K562 (cell line): ENCODE measurements around the gene TRAK1. TPM values are rescaled to one million over a fixed set of nuclear protein-coding genes. Genes with fewer than 3 reads are reported as not detected.

Experiments used
- ATAC-seq: fragments of 200-7000 bp; cut with Tn5 transposase; 3 replicates; pipeline ENCODE4 v1.9.1; 2020; ENCODE audit warnings: moderate library complexity
- BruUV-seq: library from RNA; stranded (reverse); fragments of 400-500 nt; replicated peaks from 2 replicates; lab custom pipeline; 2021; lab: Mats Ljungman, UMichigan
- CTCF ChIA-PET: fragments of 300-600 bp; formaldehyde crosslinking; extraction: SDS; loops from one replicate; lab custom pipeline; 2021; ENCODE audit warnings: low intra/inter-chr PET ratio; lab: Yijun Ruan, JAX
- POLR2A ChIA-PET: fragments of 300-600, 350-650 bp; sonication (Branson Sonifier 250); formaldehyde crosslinking; extraction: SDS; loops from one replicate; lab custom pipeline; 2021; ENCODE audit warnings: antibody characterized with exemption, inconsistent platforms; lab: Yijun Ruan, JAX
- DNase-seq, 4 experiments: peaks; one replicate each; pipeline versions ENCODE4 v3.0.0 to v3.0.0-alpha.2; 2011 to 2018; ENCODE audit warnings: low spot score in 3 of 4, mixed read lengths in 3 of 4; ENCODE audit errors: extremely low read depth in 1 of 4
- FAIRE-seq: peaks from 2 replicates; lab custom pipeline; 2011; peaks lifted over from hg19 to GRCh38; lab: Jason Lieb, UNC
- H2AFZ ChIP-seq: 2 replicates; pipeline ENCODE4 v1.6.0; 2011; ENCODE audit warnings: low read depth, low read length, control low read depth, inconsistent platforms
- H3K27ac ChIP-seq: fragments of 200-600 bp; 3 replicates; pipeline ENCODE4 v1.8.0; 2011; ENCODE audit warnings: low read depth, mild to moderate bottlenecking, control low read depth, inconsistent platforms, low read length, moderate library complexity, mixed read lengths; ENCODE audit errors: extremely low read depth
- H3K27me3 ChIP-seq, 2 experiments: fragments of 300-600 bp in 1 of 2; 2 replicates in 1 of 2; 3 replicates in 1 of 2; pipeline versions ENCODE4 v1.6.0 to v1.8.0; 2011; ENCODE audit warnings: inconsistent platforms in 2 of 2, low read length in 2 of 2, mild to moderate bottlenecking in 1 of 2, mixed read lengths in 1 of 2, moderate library complexity in 1 of 2; ENCODE audit not compliant: control insufficient read depth in 2 of 2, insufficient read depth in 2 of 2
- H3K36me3 ChIP-seq: fragments of 300-600 bp; 3 replicates; pipeline ENCODE4 v1.8.0; 2011; ENCODE audit warnings: mild to moderate bottlenecking, low read length, inconsistent platforms; ENCODE audit not compliant: control insufficient read depth, insufficient read depth
- H3K4me1 ChIP-seq, 2 experiments: fragments of 200-600 bp in 1 of 2; replicated peaks in 1 of 2; 2 replicates in 1 of 2; 3 replicates in 1 of 2; pipeline versions ENCODE4 v1.5.1 to v1.8.0; 2011; ENCODE audit warnings: inconsistent platforms in 2 of 2, low read length in 2 of 2, mild to moderate bottlenecking in 1 of 2, mixed read lengths in 1 of 2, moderate library complexity in 1 of 2; ENCODE audit not compliant: control insufficient read depth in 2 of 2, insufficient read depth in 2 of 2
- H3K4me2 ChIP-seq: 2 replicates; pipeline ENCODE4 v1.6.1; 2011; ENCODE audit warnings: low read length, control low read depth, inconsistent platforms, mixed read lengths; ENCODE audit not compliant: insufficient read depth
- H3K4me3 ChIP-seq: fragments of 200-600 bp; sonication (generic), shearing (Covaris generic); 2 replicates; pipeline ENCODE4 v1.5.1; 2016; ENCODE audit warnings: control low read depth, inconsistent platforms
- H3K79me2 ChIP-seq: fragments of 200-600 bp; 3 replicates; pipeline ENCODE4 v1.8.0; 2011; ENCODE audit warnings: low read length, inconsistent platforms; ENCODE audit not compliant: control insufficient read depth, insufficient read depth
- H3K9ac ChIP-seq, 2 experiments: 2 replicates each; pipeline versions ENCODE4 v1.6.0 to v1.6.1; 2011; ENCODE audit warnings: low read depth in 2 of 2, low read length in 2 of 2, control low read depth in 1 of 2, inconsistent platforms in 1 of 2, mild to moderate bottlenecking in 1 of 2, mixed read lengths in 1 of 2; ENCODE audit not compliant: insufficient read depth in 1 of 2
- H3K9me1 ChIP-seq: one replicate; pipeline ENCODE4 v1.6.0; 2011; ENCODE audit warnings: inconsistent platforms, mild to moderate bottlenecking, low read length, moderate library complexity; ENCODE audit not compliant: control insufficient read depth, insufficient read depth
- H3K9me3 ChIP-seq: replicated peaks from 2 replicates; pipeline ENCODE4 v1.5.1; 2011; ENCODE audit warnings: low read depth, low read length, inconsistent platforms; ENCODE audit not compliant: control insufficient read depth, insufficient read depth
- H4K20me1 ChIP-seq: replicated peaks from 2 replicates; pipeline ENCODE4 v1.6.1; 2011; ENCODE audit warnings: low read length, inconsistent platforms, mixed read lengths; ENCODE audit not compliant: control insufficient read depth, insufficient read depth
- CLOCK ChIP-seq: fragments of 250-450 bp; sonication (Bioruptor Pico); IDR thresholded peaks from 2 replicates; pipeline ENCODE4 v1.4.0; 2020; ENCODE audit warnings: mild to moderate bottlenecking, moderate library complexity, borderline replicate concordance
- ELK3 ChIP-seq: fragments of 450-650 bp; formaldehyde crosslinking; IDR thresholded peaks from 2 replicates; pipeline ENCODE4 v1.4.0; 2020; ENCODE audit warnings: mild to moderate bottlenecking
- FOXJ2 ChIP-seq: fragments of 200-800 bp; sonication (Bioruptor generic); IDR thresholded peaks from 2 replicates; pipeline ENCODE4 v1.6.1; 2016; ENCODE audit warnings: missing genetic modification characterization, missing compliant biosample characterization
- HNRNPK ChIP-seq: fragments of 200-400 bp; formaldehyde crosslinking; IDR thresholded peaks from one replicate; pipeline ENCODE4 v1.6.1; 2018; ENCODE audit warnings: mild to moderate bottlenecking, low read depth, low read length; ENCODE audit not compliant: poor library complexity, severe bottlenecking
- IFI16 ChIP-seq: fragments of 250-450 bp; sonication (Bioruptor Pico); IDR thresholded peaks from 2 replicates; pipeline ENCODE4 v2.1.2; 2022; ENCODE audit warnings: mild to moderate bottlenecking, inconsistent platforms
- NFYB ChIP-seq: IDR thresholded peaks from 2 replicates; pipeline ENCODE4 v1.6.1; 2011; ENCODE audit warnings: mild to moderate bottlenecking, moderate library complexity; ENCODE audit not compliant: insufficient read length; ENCODE audit errors: extremely low read depth
- RBM14 ChIP-seq: fragments of 200-400 bp; formaldehyde crosslinking; IDR thresholded peaks from 2 replicates; pipeline ENCODE4 v1.6.1; 2018; ENCODE audit warnings: low read depth, mild to moderate bottlenecking, low read length, moderate library complexity, borderline replicate concordance; ENCODE audit not compliant: insufficient read depth
- SIN3A ChIP-seq, 2 experiments: fragments of 150-350 bp in 1 of 2; IDR thresholded peaks; 2 replicates each; pipeline ENCODE4 v1.6.1; 2011 to 2016; ENCODE audit warnings: borderline replicate concordance in 2 of 2, low read depth in 2 of 2, low read length in 2 of 2, mild to moderate bottlenecking in 2 of 2, moderate library complexity in 2 of 2; ENCODE audit not compliant: control insufficient read depth in 1 of 2
- SMAD3 ChIP-seq: fragments of 450-650 bp; formaldehyde crosslinking; conservative IDR thresholded peaks from 2 replicates; pipeline ENCODE4 v1.4.0; 2020; ENCODE audit warnings: mild to moderate bottlenecking
- TAF7 ChIP-seq: fragments of 450-650 bp; IDR thresholded peaks from 2 replicates; pipeline ENCODE4 v1.6.1; 2016; ENCODE audit warnings: missing genetic modification characterization, missing compliant biosample characterization
- ZEB2 ChIP-seq: fragments of 450-650 bp; IDR thresholded peaks from 2 replicates; pipeline ENCODE4 v1.6.1; 2016
- ZNF253 ChIP-seq: fragments of 250-450 bp; sonication (Bioruptor Pico); conservative IDR thresholded peaks from 2 replicates; pipeline ENCODE4 v1.6.1; 2021; ENCODE audit warnings: mild to moderate bottlenecking
- ZNF354B ChIP-seq: fragments of 250-450 bp; sonication (Bioruptor Pico); IDR thresholded peaks from 2 replicates; pipeline ENCODE4 v1.4.0; 2020
- ZNF699 ChIP-seq: fragments of 250-450 bp; sonication (Bioruptor Pico); IDR thresholded peaks from 2 replicates; pipeline ENCODE4 v1.8.0; 2021; ENCODE audit warnings: mild to moderate bottlenecking, moderate library complexity; ENCODE audit not compliant: insufficient replicate concordance
- WGBS: fragments of 100-300 bp; shearing (Covaris generic); methylation state at CpG from one replicate; pipeline ENCODE4 v1.1.6; 2016; ENCODE audit warnings: low coverage, mixed read lengths; ENCODE audit not compliant: insufficient coverage; ENCODE audit errors: missing lambda C conversion rate; 5-methylcytosine and 5-hydroxymethylcytosine counted together
- in situ Hi-C: fragments of 300-500 bp; cut with MboI; formaldehyde crosslinking; loops from 4 replicates; pipeline ENCODE4 v1.15.0; 2018; ENCODE audit warnings: inconsistent platforms, mixed read lengths
- intact Hi-C: fragments of 100-400 bp; cut with micrococcal nuclease; formaldehyde crosslinking; loops from 2 replicates; pipeline ENCODE4 v1.14.2; 2022
- polyA plus RNA-seq, 8 experiments: library from polyadenylated mRNA; depleted of rRNA in 4 of 8; stranded (reverse) in 5 of 8; unstranded in 3 of 8; fragments of >200 nt; fragmentation: Nextera tagmentation in 2 of 8; fragmentation: Illumina TruSeq in 1 of 8; extraction: Ambion mirVana in 2 of 8; extraction: Trizol in 1 of 8; gene quantifications; 2 replicates each; pipeline versions ENCODE4 v1.2.1 to v1.2.3, GENCODE V29; 2011 to 2014; ENCODE audit warnings: inconsistent platforms in 1 of 8, missing spikeins in 1 of 8
- total RNA-seq, 7 experiments: library from RNA; depleted of rRNA in 6 of 7; stranded (reverse); fragments of >200 nt in 6 of 7; fragmentation: Illumina TruSeq in 2 of 7; extraction: Trizol in 2 of 7; gene quantifications; 2 replicates each; pipeline versions ENCODE4 v1.2.1 to v1.2.3, GENCODE V29; 2011 to 2021; ENCODE audit warnings: low replicate concordance in 1 of 7

Gene TRAK1
- total and polyA plus RNA-seq, 9 of the 15 experiments (the other 6 are each of a cell fraction or from before 2014, with no cell fraction given), result 5.3 to 28.5 (median 17.5) TPM

DNA sequence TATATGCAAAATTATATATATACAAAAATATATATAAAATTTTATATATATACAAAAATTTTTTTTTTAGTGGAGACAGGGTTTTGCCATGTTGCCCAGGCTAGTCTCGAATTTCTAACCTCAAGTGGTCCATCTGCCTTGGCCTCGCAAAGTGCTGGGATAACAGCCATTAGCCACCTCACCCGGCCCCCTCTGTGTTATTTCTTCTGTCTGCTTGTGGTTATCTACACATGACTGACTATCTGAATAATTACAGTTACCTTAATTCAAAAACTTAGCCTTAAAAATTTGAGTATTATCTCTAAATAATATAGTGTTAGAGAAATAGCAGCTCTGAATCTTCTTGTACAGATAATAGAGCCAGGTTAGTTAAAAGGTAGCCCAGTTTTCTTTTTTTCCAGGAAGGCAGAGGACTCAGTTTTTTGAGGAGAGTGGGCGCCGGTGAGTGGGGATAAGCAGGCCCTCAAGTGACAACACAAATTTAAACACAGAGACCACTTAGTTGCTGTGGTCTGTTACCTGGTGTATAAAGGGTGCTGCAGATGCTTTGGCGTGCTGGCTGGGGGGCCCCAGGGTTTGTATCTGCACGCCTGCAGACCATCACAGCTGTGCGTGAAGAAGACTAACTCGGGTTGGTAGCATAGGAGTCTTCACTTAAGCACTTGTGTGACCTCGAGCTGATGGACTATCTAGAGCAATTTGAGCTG lies 83.7 kb downstream of the TRAK1 start (continued):
- TF ChIP-seq ZNF354B (CRISPR knock-in tag), result no peak

DNA sequence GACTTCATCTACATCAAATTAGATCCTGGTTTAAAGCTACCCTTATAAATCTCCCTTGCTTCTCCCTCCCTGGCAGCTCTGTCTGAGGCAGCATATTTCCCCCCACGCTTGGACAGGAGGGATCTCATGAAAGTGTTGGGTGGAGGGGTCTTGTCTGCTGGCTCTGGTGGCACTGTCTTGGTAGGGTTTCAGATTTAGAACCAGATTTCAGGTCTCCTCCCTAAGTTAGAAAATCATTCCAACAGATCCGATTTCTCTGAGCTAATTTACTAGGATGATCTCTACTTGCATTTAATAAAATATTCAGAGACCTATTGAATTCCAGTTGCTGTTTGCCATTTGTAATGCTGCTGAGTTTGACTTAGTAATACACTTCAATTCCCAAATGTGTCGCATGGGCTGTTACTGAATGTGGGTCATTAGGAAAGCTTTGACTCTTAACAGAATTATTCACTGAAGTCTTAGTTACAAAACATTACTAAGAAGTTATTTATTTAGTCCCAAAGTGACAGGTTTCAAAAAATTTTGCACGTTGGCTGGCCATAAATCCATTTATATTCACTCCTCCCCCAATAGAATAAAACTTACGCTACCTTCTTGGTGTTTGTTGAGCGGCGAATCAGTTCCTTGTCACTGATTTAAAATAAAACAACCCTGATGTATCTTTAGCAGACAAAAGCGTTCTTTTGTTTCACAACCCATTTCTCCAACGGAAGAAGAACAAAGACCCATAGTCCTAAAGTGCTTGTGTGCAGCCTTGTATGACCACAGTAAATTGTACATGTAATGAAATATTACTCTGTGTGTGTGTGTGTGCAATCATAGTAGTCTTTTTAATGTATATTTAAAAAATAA lies 84.5 kb downstream of the TRAK1 start:
- no TSS peak for BruUV-seq
- 69% methylated on average over 9 of the region's 9 CpGs for WGBS
- ATAC-seq (no peak), DNase-seq (no peak), FAIRE-seq (peak; percentile 19)
- in situ Hi-C loops (no loop called here), intact Hi-C loops (no loop called here)
- Histone ChIP-seq H3K4me3 (no peak overlapping the region), H3K4me1 (peaks cover 11 to 18% of the 10 kb centered on the region in 2 experiments), H3K9me3 (no peaks in the 10 kb centered on the region), H2AFZ (no peak overlapping the region), H3K27ac (no peak overlapping the region), H4K20me1 (peaks cover 6% of the 10 kb centered on the region), H3K4me2 (no peak overlapping the region), H3K9ac (no peak overlapping the region), H3K27me3 (no peaks in the 10 kb centered on the region), H3K36me3 (0 out of 3 replicates have a peak, but pooled peaks cover 4% of the 10 kb centered on the region), H3K9me1 (peaks cover 2% of the 10 kb centered on the region), H3K79me2 (no peaks in the 10 kb centered on the region; the same call in 2 of the 3 replicates)
- ChIA-PET POLR2A (interaction anchor here (0.9 to 1.3 kb wide), 4 partner anchors 8 to 29 kb away, joined by 3 to 4 read pairs (median 3); no protein-coding TSS in a partner anchor), CTCF (no interaction called here)
- no peak for TF ChIP-seq ELK3
- TF ChIP-seq CLOCK (CRISPR knock-in tag), result no peak
- no peak for TF ChIP-seq RBM14
- TF ChIP-seq SMAD3 (CRISPR knock-in tag), result no peak
- TF ChIP-seq ZNF253 (CRISPR knock-in tag), result no peak
- TF ChIP-seq HNRNPK, result no peak
- no peak for TF ChIP-seq SIN3A (IDR thresholded peaks at IDR 0.05; ENCODE audit: borderline replicate concordance in 2 of 2, control insufficient read depth in 1 of 2, low read depth in 2 of 2, low read length in 2 of 2)
- TF ChIP-seq FOXJ2 (tag), result no peak
- no peak for TF ChIP-seq ZEB2
- no peak for TF ChIP-seq IFI16 (CRISPR knock-in tag)
- TF ChIP-seq NFYB, result no peak
- no peak for TF ChIP-seq ZNF699
- TF ChIP-seq TAF7 (tag), result no peak
